ENCODE results near the gene PREB. TPM values are rescaled to one million over a fixed set of nuclear protein-coding genes. Genes with fewer than 3 reads are reported as not detected.

PREB gene
- total and polyA plus RNA-seq, 2 of the 13 experiments (the other 11 are each of a cell fraction or from before 2014, with no cell fraction given), result 112 to 192 TPM

DNA sequence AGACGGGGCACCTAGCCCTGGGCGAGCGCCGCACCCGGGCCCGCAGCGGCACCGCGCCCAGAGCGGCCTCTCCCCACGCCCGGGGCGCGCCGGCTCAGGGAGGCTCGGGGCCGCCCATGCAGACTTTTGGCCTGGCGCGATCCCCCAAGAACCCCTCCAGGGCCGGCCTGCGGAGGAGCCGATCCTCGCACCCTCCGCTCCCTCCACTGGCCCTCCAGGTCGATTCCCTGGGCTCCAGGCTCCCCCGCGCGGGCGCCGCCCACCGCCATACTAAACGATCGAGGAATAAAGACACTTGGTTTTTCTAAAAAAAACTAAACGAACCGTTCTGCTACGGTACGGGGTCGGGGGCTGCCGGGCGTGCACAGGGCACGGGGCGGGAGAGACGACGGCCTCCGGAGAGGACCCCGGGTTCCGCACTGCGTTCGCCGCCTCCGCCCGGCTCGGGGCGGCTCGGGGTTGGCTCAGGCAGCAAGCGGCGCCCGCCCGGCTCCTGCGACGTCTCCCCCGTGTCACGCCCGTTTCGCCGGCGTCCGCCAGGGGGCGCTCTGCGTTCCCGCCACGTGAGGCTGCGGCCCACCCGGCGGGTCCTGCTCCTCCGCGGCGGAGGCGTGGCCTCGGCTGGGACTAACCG is 48.2 kb downstream of the PREB start (continued):
- TF ChIP-seq SRSF9 (IDR thresholded peaks at IDR 0.05; ENCODE audit: borderline replicate concordance, insufficient read depth, low read depth, low read length, poor library complexity, severe bottlenecking) (no peak), JUN (CRISPR knock-in tag; IDR thresholded peaks at IDR 0.05) (no peak), RNF2 (conservative IDR thresholded peaks at IDR 0.05; ENCODE audit: low read depth) (0 out of 2 replicates have a peak, but pooled peaks have one; percentile 59), HOXA5 (CRISPR knock-in tag; IDR thresholded peaks at IDR 0.05) (peak; percentile 95), ZNF101 (CRISPR knock-in tag; IDR thresholded peaks at IDR 0.05; ENCODE audit: borderline replicate concordance, low read depth) (peak; percentile 59; the same call in 1 of the 2 replicates), SP4 (CRISPR knock-in tag; IDR thresholded peaks at IDR 0.05) (peak; percentile 87), PHF20 (CRISPR knock-in tag; IDR thresholded peaks at IDR 0.05) (peak; percentile 59), SNAI1 (CRISPR knock-in tag; IDR thresholded peaks at IDR 0.05; ENCODE audit: borderline replicate concordance) (no peak), MEIS2 (CRISPR knock-in tag; IDR thresholded peaks at IDR 0.05) (peak; percentile 78; the same call in 1 of the 2 replicates), SRF (IDR thresholded peaks at IDR 0.05; ENCODE audit: low read depth, low read length) (no peak; the same call in 1 of the 2 replicates), ZSCAN31 (CRISPR knock-in tag; IDR thresholded peaks at IDR 0.05; ENCODE audit: low read depth) (0 out of 2 replicates have a peak, but pooled peaks have one; percentile 22), YY1 (IDR thresholded peaks at IDR 0.05; ENCODE audit: insufficient read depth, insufficient replicate concordance, low read depth, low read length) (peak; percentile 87), SALL1 (CRISPR knock-in tag; IDR thresholded peaks at IDR 0.05) (peak; percentile 92), SMARCE1 (IDR thresholded peaks at IDR 0.05; ENCODE audit: borderline replicate concordance) (no peak), ZNF317 (CRISPR knock-in tag; IDR thresholded peaks at IDR 0.05) (no peak), KDM2A (CRISPR knock-in tag; IDR thresholded peaks at IDR 0.05; ENCODE audit: borderline replicate concordance, low read depth) (peak; percentile 96)
- TF ChIP-seq, protein P1, sequence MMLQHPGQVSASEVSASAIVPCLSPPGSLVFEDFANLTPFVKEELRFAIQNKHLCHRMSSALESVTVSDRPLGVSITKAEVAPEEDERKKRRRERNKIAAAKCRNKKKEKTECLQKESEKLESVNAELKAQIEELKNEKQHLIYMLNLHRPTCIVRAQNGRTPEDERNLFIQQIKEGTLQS (CRISPR knock-in tag; IDR thresholded peaks at IDR 0.05), result peak; percentile 58
- TF ChIP-seq, protein P2, sequence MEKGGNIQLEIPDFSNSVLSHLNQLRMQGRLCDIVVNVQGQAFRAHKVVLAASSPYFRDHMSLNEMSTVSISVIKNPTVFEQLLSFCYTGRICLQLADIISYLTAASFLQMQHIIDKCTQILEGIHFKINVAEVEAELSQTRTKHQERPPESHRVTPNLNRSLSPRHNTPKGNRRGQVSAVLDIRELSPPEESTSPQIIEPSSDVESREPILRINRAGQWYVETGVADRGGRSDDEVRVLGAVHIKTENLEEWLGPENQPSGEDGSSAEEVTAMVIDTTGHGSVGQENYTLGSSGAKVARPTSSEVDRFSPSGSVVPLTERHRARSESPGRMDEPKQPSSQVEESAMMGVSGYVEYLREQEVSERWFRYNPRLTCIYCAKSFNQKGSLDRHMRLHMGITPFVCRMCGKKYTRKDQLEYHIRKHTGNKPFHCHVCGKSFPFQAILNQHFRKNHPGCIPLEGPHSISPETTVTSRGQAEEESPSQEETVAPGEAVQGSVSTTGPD (CRISPR knock-in tag; IDR thresholded peaks at IDR 0.05), result no peak
- TF ChIP-seq, protein P3, sequence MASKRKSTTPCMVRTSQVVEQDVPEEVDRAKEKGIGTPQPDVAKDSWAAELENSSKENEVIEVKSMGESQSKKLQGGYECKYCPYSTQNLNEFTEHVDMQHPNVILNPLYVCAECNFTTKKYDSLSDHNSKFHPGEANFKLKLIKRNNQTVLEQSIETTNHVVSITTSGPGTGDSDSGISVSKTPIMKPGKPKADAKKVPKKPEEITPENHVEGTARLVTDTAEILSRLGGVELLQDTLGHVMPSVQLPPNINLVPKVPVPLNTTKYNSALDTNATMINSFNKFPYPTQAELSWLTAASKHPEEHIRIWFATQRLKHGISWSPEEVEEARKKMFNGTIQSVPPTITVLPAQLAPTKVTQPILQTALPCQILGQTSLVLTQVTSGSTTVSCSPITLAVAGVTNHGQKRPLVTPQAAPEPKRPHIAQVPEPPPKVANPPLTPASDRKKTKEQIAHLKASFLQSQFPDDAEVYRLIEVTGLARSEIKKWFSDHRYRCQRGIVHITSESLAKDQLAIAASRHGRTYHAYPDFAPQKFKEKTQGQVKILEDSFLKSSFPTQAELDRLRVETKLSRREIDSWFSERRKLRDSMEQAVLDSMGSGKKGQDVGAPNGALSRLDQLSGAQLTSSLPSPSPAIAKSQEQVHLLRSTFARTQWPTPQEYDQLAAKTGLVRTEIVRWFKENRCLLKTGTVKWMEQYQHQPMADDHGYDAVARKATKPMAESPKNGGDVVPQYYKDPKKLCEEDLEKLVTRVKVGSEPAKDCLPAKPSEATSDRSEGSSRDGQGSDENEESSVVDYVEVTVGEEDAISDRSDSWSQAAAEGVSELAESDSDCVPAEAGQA (IDR thresholded peaks at IDR 0.05; ENCODE audit: low read depth), result peak; percentile 7; the same call in 1 of the 2 replicates
- TF ChIP-seq, protein P3 (CRISPR knock-in tag; IDR thresholded peaks at IDR 0.05; ENCODE audit: borderline replicate concordance), result 0 out of 2 replicates have a peak, but pooled peaks have one; percentile 26
- TF ChIP-seq, protein P4, sequence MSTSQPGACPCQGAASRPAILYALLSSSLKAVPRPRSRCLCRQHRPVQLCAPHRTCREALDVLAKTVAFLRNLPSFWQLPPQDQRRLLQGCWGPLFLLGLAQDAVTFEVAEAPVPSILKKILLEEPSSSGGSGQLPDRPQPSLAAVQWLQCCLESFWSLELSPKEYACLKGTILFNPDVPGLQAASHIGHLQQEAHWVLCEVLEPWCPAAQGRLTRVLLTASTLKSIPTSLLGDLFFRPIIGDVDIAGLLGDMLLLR (CRISPR knock-in tag; IDR thresholded peaks at IDR 0.05), result peak; percentile 53; the same call in 1 of the 2 replicates

Data from HepG2 (cell line).